ENCODE data around the gene KLLN.
A peak's percentile ranks its signal among the peaks of the same experiment; 100 is the strongest.
"Not testable (repeated sequence)": the region's sequence is repeated elsewhere in the genome, so short reads cannot be mapped to it uniquely, and the experiment has no call there.

KLLN gene

DNA sequence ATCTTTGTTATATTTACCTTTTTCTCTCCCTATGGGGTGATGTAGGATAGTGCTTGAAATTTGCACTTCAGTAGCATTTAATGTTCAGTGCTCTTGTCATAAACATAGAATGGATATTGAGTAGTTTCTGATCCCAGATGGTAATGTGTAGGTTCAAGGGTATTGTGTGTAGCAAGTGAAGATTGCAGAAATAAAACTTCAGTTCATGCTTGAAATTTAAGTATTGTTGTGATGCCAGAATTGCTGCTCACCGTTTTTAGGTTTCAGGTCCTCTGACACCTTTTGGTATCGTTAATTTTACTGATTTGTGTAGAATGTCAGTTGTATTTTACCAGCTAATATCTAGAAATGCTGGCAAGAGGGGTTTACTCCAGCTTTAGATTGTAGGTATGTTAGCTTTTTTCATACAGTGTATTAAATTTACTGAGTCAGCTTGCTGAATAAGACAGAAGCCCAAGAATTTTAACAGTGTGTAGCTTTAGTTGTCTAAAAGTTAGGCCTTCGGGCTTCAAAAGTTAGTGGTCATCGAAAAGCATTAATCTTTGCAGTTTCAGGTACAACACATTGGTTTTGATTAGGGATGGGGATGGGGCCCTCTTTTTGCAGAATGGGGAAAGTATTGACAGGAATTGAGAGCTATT is 2.0 kb upstream of the KLLN start:
- DNase-seq = no peak

DNA sequence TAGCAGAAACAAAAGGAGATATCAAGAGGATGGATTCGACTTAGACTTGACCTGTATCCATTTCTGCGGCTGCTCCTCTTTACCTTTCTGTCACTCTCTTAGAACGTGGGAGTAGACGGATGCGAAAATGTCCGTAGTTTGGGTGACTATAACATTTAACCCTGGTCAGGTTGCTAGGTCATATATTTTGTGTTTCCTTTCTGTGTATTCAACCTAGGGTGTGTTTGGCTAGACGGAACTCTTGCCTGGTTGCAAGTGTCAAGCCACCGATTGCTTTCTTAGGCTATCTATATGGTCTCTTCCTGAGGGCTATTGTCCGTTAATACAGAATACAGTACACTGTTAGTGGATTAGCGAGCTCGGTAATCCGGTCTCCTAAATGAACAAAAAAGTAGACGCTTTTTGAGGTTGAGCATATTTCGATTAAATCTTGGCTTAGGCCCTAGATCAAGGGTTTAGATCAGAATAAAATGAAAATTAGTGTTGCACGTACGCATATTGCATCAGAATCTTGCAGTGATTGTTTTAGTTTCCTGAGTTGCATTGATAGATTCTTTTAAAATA is 1.2 kb upstream of the KLLN start:
- DNase-seq = no peak

DNA sequence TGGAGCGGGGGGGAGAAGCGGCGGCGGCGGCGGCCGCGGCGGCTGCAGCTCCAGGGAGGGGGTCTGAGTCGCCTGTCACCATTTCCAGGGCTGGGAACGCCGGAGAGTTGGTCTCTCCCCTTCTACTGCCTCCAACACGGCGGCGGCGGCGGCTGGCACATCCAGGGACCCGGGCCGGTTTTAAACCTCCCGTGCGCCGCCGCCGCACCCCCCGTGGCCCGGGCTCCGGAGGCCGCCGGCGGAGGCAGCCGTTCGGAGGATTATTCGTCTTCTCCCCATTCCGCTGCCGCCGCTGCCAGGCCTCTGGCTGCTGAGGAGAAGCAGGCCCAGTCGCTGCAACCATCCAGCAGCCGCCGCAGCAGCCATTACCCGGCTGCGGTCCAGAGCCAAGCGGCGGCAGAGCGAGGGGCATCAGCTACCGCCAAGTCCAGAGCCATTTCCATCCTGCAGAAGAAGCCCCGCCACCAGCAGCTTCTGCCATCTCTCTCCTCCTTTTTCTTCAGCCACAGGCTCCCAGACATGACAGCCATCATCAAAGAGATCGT is 690 bp upstream of the KLLN start:
- peak; percentile 46 for DNase-seq

DNA sequence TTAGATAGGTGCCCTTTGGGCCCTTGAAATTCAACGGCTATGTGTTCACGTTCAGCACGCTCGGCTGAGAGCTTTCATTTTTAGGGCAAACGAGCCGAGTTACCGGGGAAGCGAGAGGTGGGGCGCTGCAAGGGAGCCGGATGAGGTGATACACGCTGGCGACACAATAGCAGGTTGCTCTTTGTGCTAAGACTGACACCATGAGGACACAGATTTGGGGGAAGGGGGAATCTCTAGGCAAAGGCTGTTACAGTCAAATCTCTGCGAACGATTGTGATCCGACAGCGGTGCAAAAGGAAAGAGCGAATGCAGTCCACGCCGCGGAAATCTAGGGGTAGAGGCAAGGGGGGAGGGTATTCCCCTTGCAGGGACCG is 667 bp downstream of the KLLN start:
- DNase-seq = no peak

DNA sequence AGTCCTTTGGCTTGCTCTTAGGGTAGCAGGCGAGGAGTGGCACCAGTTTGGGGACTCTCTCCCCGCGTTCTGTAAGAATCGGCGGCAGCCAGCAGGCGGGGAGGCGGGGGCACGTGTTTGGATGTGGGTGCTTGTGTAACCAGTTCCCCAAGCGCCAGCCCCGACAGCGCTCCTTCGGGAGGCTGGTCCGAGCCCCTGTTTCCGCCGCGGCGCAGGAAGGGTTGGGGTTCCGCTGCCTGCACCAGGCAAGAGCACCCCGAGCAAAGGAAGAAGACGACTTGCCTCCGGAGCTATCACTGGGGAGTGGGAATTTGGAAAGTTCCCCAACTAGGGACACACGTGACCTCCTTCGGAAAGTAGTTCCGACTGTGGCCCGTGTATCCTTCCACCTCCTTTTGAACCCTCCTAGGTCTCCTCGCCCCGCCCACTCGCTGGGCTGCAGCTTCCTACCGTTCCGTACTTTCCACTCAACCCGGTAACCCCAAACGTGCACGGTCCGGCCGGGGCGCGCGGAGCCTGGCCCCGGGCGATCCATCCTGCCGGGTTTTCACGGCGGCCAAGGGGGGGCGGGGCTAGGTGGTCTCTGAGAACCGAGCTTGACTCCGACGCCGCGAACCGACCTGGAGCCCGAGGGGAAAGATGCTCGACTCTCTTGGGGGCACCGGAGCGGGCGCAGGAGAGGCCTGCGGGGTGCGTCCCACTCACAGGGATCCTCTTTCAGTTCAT is 1.2 kb downstream of the KLLN start:
- peak; percentile 97 for DNase-seq

DNA sequence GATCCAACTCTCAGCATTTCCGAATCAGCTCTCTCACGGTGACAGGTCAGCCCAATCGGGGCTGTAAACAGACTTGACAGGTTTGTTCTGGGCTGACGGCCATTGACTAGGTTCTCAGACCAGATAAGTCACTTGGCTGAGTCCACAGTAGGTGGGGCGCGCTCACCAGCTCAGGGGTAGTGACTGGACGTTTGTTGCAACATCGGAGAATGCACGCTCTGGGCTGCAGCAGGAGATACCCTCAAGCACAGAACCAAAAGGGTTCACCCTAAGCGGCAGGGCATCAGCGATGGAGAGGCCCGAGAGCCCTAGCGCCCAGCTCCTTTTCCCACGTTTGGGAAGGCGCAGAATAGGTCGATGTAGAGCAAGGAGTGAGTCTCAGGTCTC is 1.8 kb downstream of the KLLN start:
- peak; percentile 66 for DNase-seq

DNA sequence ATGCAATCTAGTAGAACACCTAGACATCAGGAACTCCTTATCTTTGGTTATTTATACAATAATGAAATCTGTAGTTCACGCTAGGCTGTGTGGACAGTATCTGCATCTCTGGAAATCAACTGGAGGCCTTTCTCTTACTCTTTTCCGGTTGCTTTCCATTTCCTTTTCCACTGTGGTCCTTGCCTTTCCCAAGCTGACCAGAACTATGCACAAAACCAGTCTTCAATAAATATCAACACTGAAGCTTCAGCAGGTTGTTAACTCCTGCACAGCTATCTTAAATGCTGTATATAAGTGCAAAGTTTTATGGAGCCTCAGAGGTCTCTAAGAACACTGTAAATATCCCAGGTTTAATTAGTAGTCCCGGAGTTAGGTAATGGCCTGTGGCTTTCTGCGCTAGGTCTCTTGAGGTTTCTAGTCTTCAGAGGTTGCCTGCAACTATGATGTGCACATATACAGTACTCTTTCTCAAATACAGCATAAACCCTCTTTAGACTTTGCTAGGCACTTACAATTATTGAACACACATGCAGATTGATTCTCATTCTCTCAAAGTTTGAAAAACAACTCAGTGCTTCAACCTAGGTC is 2.4 kb downstream of the KLLN start:
- DNase-seq = no peak

DNA sequence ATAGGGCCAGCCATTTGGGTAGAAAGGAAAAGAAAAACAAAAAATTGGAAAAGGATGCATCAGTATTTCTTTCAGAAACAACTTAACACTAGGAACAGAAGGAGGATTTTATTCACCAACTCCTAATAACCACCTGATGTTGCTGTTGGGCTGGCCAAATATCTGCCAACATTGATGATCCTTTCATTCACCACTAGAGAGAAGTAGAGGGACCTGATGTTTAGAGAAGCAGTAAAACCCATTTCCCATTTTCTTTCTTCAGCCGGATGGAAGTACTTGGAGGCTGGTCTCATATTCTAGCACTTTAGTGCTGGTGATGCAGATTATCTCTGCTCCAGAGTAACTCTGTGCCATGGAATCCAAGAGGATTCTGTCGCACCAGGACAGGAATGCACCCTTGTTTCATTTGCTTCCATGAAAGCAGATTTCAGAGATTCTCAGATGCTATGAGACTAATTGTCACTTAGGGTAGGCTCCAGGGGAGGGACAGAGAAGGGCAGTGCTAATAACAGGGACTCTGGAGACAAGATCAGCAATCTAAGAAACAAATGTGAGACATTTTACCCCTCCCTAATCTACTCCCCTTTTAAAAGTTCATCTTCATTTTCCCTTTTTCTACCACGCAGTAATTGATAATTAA is 3.1 kb downstream of the KLLN start:
- peak; percentile 34 for DNase-seq

DNA sequence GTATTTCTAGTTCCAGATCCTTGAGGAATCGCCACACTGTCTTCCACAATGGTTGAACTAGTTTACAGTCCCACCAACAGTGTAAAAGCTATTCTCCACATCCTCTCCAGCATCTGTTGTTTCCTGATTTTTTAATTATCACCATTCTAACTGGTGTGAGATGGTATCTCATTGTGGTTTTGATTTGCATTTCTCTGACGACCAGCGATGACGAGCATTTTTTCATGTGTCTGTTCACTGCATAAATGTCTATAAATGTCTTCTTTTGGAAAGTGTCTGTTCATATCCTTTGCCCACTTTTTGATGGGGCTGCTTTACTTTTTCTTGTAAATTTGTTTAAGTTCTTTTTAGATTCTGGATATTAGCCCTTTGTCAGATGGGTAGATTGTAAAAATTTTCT is 7.7 kb downstream of the KLLN start:
- DNase-seq = not testable (repeated sequence)

DNA sequence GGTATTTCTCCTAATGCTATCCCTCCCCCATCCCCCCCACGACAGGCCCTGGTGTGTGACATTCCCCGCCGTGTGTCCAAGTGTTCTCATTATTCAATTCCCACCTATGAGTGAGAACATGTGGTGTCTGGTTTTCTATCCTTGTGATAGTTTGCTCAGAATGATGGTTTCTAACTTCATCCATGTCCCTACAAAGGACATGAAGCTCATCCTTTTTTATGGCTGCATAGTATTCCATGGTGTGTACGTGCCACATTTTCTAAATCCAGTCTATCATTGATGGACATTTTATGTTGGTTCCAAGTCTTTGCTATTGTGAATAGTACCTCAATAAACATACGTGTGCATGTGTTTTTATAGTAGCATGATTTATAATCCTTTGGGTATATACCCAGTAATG is 8.1 kb downstream of the KLLN start:
- not testable (repeated sequence) for DNase-seq

DNA sequence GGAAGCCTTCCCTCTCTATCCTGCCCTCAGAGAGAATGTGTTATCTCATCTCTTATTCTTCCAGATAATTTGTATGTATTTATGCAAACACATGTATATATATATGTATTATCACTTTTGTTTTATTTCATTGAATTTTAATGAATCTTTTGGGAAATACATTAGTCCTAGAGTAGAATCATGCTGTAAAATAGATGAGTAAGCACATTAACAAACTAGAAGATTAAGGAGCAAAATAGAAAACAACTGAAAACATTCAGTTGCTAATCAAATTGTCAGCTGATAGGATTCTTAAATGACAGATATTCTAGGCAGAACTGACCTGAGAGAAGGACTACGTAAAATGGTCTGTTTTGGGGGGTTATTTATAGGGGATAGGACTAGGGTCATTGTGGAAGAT is 11.2 kb downstream of the KLLN start:
- DNase-seq = no peak

DNA sequence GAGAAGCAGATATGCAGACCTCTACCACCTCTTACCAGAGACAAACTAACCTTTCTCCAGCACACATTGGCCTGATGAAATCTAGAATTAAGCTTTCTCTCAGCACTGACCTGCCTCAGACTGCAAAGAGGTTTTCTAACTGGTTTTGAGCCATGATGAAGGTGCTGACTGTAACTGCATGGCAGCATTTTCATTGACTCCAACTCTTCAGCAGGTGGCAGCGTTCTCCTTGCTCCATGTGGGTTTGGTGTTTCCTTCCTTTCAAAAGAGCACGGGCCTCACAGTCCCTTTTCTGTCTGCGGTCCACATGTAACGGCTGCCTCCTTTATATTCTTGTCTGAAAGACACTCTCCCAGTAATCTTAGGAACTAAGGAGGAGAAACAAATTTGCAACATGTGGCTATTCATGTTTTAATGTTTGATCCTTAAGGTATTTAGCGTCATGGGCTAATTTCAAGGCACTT is 12.6 kb downstream of the KLLN start:
- DNase-seq = peak; percentile 61

DNA sequence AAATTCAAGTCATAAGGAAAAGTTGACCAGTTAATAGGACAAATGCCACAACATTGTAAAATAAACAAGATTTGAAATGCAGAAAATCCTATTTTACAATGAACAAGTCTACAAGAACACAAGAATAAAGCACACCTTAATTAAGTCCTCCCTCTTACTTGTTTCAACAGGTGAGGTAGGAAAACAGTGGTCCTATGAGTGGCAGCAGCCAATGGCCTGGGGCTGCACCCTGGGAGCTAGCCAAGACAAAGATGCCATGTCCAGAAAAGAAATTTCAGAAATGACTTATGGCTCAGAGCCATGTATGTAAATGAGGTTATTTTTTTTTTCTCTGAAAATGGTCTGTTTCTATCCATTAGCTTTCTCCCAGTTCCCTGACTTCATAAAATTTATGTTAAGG is 14.3 kb downstream of the KLLN start:
- no peak for DNase-seq

DNA sequence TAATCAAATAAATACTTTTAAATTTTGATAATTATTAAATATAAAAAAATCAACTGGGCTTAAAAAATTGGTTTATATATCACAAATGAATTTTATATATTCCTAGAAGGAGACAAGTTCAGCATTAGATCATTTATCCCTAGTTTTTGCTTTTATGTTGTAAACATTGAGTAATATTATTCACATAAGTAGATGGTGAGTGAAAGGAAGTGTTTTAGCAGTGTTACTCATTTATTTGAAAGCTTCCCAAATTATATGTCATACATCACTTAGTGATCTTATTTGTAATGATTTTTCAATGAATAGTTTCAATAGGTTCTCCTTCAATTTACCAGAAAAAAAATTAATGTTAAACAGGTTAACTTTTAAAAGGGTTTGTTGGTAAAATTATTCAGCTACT is 15.8 kb downstream of the KLLN start:
- DNase-seq = no peak

DNA sequence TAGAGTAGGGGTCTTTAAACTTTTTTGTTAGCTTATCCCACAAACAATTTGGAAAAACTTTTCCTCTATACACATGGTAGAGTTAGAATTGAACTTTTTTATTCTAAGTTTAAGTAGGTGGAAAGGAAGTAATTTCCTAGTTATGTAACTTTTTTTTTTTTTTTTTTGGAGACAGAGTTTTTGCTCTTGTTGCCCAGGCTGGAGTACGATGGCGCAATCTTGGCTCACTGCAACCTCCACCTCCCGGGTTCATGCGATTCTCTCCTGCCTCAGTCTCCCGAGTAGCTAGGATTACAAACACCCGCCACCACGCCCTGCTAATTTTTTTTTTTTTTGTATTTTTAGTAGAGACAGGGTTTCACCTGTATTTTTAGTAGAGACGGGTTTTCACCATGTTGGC is 16.6 kb downstream of the KLLN start:
- not testable (repeated sequence) for DNase-seq

DNA sequence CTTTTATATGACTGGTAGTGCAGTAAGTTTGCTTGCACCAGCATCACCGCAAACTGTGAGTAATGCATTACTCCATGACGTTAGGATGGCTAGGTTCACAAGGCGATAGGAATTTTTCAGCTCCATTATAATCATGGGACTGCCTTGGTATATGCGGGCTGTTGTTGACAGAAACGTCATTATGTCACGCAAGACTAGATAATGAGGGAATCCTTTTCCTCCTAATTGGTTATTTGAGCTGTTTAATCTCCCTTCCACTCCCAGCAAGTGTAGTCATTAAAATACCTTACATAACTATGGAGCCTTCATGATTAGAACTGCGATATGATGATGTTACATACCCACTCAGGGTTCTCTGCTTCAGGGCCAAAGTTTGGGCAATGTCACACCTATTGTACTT is 17.3 kb downstream of the KLLN start:
- no peak for DNase-seq

DNA sequence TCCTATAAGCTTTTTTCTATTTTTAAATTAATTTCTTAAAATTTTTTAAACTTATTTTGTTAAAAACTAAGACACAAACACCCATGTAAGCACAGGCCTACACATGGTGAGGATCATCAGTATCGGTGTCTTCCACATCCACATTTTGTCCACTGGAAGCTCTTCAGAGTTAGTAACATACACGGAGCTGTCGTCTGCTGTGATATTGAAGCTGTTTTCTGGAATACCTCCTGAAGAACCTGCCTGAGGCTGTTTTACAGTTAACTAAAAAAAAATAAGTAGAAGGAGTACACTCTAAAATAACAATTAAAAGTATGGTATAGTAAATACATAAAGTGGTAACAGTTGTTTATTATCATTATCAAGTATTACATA is 17.7 kb downstream of the KLLN start:
- DNase-seq = no peak

DNA sequence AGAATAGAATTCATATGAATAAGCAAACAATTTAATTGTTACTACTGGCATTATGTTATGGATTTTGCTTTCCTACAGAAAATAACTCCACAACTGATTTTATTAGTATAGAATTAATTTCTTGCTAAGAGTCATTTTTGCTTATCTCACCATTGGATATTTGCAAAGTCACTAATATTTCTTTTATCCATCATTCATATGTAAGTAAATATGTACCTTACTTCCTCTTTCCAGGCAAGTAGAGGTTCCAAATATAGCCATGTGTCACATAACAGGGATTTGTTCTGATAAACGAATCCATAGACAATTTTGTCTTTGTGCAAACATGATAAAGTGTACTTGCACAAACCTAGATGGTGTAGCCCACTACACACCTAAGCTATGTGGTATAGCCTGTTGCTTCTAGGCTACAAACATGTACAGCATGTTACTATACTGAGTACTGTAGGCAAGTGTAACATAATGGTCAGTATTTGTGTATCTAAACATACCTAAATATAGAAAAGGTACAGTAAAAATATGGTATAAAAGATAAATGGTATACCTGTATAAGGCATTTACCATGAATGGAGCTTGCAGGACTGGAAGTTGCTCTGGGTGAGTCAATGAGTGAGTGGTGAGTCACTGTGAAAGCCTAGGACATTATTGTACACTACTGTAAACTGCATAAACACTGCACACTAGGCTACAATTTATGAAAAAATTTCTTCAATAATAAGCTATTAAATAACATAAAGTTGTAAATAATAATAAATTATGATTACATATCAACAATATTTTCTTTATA is 18.3 kb downstream of the KLLN start:
- DNase-seq = no peak

DNA sequence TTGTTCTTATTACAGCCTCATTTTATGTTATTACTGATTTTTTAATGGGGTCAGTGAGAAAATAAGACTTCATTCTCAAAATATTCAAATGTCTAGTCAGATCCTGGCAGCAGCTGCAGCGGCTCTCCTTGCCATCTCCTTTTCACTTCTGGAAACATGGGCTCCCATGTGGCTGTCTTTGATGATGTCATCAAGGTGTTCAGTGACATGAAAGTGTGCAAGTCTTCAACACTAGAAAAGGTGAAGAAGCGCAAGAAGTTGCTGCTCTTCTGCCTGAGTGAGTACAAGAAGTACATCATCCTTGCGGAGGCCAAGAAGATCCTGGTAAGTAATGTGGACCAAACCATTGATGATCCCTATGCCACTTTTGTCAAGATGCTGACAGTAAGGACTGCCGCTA is 19.6 kb downstream of the KLLN start:
- DNase-seq = no peak

DNA sequence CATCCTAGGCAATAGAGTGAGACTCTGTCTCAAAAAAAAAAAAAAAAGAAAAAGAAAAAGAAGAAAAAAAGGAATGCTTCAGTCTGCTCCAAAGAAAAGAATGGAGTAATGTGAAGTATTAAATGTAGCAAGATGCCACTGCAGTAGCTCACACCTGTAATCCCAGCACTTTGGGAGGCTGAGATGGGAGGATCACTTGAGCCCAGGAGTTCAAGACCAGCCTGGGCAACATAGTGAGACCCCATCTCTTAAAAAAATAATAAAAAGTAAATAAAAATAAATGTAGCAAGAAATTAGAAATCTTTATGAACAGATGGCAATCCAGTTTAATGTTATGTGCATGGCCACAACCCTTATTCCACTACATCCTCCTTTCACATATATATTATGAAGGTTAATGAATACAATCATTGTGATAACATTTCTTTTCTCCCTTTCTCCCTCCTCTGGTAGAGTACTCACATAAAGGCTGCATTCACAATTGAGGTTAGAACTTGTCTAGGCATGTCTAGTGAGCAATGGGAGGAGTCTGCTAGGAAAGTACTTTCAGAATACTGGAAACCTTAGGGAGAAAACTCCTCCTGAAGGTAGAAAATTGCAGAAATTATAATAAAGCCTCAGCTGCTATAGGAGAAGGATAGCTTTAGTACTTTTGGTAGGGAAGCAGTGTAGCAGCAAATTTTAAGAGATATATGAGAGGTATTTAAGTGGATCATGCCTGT is 20.4 kb downstream of the KLLN start:
- no peak for DNase-seq

DNA sequence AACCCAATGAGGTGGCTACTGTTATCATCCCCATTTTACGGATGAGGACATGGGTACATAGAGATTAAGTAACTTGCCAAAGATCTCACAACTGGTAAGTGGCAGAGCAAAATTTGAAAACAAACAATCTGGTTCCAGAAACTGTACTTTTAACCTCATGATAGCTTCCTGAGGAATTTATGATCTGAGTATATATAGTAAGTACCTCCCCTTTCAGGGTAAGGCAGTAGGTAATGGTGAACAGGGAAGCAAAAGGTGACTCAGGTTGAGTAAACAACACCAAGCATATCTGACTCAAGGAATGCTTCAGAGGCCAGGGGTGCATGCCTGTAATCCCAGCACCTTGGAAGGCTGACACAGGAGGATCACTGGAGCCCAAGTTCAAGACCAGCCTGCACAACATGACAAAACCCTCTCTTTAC is 21.1 kb downstream of the KLLN start:
- no peak for DNase-seq

DNA sequence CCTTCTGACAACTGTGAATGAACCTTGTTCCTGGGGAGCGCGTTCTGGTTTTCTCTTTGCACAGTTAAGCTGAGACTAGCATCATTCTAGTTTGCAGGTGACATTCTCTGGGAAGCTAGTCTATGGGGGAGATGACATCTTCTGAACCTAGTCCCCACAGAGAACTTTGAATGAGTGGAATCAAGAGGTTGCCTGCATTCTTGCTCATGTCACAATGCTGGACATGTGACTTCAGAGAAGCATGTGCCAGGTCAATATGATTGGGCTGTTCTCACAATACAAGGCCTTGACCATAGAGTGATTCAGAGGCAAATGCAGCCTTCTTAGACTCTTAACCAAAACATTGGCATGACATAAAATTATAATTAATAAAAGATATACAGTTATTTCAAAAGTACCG is 22.1 kb downstream of the KLLN start:
- DNase-seq = no peak
